ENCODE measurements around the gene GET3.
A peak's percentile ranks its signal among the peaks of the same experiment; 100 is the strongest.

Gene GET3

DNA sequence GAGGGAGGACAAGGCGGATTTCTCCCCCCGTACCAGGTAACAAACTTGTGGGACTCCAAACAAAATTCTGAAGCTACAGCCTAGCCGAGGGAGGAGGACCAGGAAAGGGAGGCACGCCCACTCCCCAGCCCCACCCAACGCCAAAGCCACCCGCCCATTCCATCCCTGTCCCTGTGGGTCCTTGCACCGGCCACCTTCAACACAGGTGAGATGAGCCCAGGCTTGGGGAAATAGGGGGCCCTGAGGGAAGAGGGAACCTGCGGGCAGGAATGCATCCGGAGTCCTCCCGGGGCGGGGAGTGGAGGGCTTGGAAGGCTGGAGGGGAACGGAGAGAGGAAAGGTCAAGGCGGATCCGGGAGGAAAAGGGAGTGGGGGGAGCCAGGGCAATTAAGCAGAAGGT is 14.3 kb downstream of the GET3 start, which contains the start of gene BEST2:
Gene BEST2, plus strand, starts transcription at position 157 of the 400 bp plus-strand sequence. CDS start 802 bp downstream, outside the sequence.
- no peak within 1 kb of the TSS for H3K4me3 ChIP-seq (ENCODE audit: control insufficient read depth, low read depth, low read length)
- TF ChIP-seq, protein P1, sequence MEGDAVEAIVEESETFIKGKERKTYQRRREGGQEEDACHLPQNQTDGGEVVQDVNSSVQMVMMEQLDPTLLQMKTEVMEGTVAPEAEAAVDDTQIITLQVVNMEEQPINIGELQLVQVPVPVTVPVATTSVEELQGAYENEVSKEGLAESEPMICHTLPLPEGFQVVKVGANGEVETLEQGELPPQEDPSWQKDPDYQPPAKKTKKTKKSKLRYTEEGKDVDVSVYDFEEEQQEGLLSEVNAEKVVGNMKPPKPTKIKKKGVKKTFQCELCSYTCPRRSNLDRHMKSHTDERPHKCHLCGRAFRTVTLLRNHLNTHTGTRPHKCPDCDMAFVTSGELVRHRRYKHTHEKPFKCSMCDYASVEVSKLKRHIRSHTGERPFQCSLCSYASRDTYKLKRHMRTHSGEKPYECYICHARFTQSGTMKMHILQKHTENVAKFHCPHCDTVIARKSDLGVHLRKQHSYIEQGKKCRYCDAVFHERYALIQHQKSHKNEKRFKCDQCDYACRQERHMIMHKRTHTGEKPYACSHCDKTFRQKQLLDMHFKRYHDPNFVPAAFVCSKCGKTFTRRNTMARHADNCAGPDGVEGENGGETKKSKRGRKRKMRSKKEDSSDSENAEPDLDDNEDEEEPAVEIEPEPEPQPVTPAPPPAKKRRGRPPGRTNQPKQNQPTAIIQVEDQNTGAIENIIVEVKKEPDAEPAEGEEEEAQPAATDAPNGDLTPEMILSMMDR (IDR thresholded peaks at IDR 0.05; ENCODE audit: control insufficient read depth, insufficient read depth, low read depth, low read length, missing control alignments), result no peak
- no peak for DNase-seq (ENCODE audit: low read depth)

DNA sequence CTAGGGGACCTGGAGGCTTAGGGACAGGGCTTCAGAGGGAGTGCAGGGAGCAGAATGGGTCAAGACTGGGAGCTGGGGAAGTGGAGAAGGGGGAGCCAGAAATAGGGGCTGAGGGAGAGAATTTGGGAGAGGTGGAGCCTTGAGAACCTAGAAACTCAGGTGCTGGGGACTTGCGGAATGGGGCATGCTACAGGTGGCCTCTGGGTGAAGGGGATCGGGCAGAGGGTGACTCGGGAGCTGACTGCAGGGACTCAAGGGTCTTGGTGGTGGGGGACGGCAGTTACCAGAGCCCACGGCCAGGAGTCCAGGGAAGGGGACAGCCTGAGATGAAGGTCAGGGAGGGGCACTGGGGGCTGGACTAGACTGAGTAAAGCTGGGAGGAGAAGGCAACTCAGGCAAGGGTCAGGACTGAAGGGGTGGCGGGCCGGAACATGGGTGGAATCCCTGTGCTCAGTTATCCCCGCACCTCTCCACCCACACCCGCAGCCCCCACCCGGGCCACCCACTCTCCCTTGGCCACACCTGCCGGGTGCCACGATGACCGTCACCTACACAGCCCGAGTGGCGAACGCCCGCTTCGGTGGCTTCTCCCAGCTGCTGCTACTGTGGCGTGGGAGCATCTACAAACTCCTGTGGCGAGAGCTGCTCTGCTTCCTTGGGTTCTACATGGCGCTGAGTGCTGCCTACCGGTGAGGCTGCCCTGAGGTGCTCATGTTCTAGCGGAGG is 14.9 kb downstream of the GET3 start:
- H3K4me3 ChIP-seq (ENCODE audit: control insufficient read depth, low read depth, low read length), result no peak overlapping the region
- TF ChIP-seq, protein P1 (IDR thresholded peaks at IDR 0.05; ENCODE audit: control insufficient read depth, insufficient read depth, low read depth, low read length, missing control alignments), result no peak
- DNase-seq (ENCODE audit: low read depth), result no peak

DNA sequence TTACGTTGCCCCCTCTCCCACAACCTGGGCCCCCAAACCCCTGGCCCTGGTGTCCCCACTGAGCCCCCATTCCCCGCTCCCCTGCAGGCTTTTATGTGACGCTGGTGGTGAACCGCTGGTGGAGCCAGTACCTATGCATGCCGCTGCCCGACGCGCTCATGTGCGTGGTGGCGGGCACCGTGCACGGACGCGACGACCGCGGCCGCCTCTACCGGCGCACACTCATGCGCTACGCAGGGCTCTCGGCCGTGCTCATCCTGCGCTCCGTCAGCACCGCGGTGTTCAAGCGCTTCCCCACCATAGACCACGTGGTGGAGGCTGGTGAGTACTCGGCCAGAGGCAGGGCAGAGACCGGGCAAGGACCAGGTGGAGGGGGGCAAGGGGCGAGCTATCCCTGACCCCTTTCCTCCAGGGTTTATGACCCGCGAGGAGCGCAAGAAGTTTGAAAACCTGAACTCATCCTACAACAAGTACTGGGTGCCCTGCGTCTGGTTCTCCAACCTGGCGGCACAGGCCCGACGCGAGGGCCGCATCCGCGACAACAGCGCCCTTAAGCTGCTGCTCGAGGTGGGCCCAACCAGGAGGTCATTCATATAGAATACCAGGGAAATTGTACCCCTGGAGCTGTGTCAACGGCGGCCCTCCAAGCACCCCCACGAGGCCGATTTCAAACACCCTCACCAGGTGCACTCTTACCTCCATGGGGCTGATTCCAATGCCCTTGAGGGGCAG is 17.3 kb downstream of the GET3 start:
- TF ChIP-seq, protein P1 (IDR thresholded peaks at IDR 0.05; ENCODE audit: control insufficient read depth, insufficient read depth, low read depth, low read length, missing control alignments), result no peak
- no peak overlapping the region for H3K4me3 ChIP-seq (ENCODE audit: control insufficient read depth, low read depth, low read length)
- DNase-seq (ENCODE audit: low read depth), result no peak

DNA sequence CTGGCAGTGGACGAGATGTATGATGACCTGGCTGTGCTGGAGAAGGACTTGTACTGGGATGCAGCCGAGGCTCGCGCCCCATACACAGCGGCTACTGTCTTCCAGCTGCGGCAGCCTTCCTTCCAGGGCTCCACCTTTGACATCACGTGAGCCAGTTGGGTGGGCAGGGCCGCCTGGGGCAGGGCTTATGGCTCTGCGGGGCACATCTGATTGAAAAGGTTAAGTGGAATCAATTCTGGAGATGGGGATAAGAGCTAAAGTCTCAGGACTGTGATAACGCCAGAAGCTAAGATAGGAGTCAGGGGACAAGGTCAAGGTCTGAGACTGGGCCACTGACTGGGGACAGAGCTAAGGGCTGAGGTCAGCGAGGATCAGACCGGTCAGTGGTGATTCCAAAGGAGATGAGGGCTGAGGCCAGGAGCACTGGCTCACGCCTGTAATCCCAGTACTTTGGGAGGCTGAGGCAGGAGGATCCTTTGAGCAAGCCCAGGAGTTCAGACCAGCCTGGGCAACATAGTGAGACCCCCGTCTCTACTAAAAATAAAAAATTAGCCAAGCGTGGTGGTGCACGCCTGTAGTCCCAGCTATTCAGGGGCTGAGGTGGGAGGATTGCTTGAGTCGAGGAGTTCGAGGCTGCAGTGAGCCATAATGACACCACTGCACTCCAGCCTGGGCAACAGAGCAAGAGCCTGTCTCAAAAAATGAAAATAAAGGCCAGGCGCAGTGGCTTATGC is 19.0 kb downstream of the GET3 start:
- no peak for DNase-seq (ENCODE audit: low read depth)
- TF ChIP-seq, protein P1 (IDR thresholded peaks at IDR 0.05; ENCODE audit: control insufficient read depth, insufficient read depth, low read depth, low read length, missing control alignments), result no peak
- H3K4me3 ChIP-seq (ENCODE audit: control insufficient read depth, low read depth, low read length), result no peak overlapping the region

DNA sequence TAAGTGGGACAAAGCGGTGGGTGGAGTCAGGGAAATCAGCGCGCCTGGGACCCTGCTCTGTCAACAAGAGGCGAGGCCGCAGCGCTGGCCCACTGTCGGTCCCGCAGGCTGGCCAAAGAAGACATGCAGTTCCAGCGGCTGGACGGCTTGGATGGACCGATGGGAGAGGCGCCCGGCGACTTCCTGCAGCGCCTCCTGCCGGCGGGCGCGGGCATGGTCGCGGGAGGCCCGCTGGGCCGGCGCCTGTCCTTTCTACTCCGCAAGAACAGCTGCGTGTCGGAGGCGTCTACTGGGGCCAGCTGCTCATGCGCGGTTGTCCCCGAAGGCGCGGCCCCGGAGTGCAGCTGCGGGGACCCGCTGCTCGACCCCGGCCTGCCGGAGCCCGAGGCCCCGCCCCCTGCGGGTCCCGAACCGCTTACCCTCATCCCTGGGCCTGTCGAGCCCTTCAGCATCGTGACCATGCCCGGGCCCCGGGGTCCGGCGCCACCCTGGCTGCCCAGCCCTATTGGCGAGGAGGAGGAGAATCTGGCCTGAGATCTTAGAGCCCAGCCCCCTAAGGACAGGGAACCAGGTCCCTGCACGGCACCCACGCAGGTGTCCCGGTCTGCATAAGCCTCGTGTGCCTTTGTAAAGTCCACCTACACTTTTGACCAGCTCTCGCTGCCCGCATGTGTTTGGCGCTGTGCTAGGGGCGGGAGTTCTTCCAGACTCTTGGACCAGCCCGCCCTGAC is 20.4 kb downstream of the GET3 start:
- DNase-seq (ENCODE audit: low read depth), result no peak
- H3K4me3 ChIP-seq (ENCODE audit: control insufficient read depth, low read depth, low read length), result peak overlapping the region; percentile 34
- TF ChIP-seq, protein P1 (IDR thresholded peaks at IDR 0.05; ENCODE audit: control insufficient read depth, insufficient read depth, low read depth, low read length, missing control alignments), result peak; percentile 71

DNA sequence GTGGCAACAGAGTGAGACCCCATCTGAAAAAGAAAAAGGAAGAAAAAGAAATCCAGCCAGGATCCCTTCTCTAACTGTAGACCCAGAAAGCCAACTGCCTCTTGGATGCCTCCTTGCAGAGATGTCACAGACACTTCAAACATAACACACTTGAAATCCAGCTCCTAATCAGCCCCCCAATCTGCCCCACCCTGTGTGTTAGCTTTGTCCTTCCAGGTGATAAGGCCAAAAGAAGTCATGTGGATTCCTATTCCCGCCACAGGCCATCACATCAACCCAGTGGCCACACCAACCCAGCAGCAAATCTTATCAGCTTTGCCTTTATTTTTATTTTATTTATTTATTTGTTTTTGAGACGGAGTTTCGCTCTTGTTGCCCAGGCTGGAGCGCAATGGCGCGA is 22.4 kb downstream of the GET3 start:
- no peak overlapping the region for H3K4me3 ChIP-seq (ENCODE audit: control insufficient read depth, low read depth, low read length)
- TF ChIP-seq, protein P1 (IDR thresholded peaks at IDR 0.05; ENCODE audit: control insufficient read depth, insufficient read depth, low read depth, low read length, missing control alignments), result no peak

More for the DNA sequence above, 22.4 kb downstream of the GET3 start:
- no peak for DNase-seq (ENCODE audit: low read depth)
